ENCODE data around the gene CRELD2. TPM values are rescaled to one million over a fixed set of nuclear protein-coding genes. Genes with fewer than 3 reads are reported as not detected.

Gene CRELD2
- total and polyA plus RNA-seq, 2 of the 13 experiments (the other 11 are each of a cell fraction or from before 2014, with no cell fraction given) = 17.2 to 44.7 TPM

DNA sequence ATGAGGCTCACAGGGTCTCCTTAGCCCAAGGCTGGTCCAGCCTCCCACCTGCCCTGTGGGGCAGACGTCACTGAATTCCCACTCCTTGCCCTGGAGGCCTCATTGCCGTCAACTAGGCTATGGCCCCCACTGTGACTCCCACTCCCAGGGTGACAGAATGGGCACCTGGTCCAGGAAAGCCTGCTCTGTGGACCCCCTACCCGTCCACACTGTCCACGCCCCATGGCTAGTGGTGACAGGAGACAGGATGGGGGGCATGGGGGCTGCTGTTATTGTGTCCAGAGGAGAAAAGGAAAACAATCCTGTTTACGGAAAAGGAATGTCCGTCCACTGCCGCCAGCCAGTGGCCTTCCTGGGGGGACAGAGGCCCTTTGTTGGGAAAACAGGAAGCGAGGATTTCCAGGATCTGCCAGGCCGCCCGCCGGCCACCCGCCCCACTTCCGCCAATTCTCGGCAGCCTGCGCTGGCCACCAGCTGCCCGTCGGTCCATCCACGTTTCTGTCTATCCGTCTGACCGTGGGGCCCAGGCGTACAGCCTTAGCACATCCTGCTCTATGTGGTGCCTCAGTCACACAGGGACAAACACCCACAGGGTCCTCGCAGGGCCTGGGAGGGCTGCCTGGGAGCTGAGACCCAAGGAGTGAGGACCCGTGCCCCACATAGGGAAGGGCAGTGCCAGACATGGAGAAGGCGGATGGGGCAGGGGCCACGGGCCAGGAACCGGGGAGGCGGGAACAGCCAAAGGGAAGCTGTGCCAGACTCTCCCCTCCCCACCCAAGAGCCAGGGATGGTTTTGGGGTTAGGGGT is 19.5 kb downstream of the CRELD2 start (continued):
- TF ChIP-seq, protein P1, sequence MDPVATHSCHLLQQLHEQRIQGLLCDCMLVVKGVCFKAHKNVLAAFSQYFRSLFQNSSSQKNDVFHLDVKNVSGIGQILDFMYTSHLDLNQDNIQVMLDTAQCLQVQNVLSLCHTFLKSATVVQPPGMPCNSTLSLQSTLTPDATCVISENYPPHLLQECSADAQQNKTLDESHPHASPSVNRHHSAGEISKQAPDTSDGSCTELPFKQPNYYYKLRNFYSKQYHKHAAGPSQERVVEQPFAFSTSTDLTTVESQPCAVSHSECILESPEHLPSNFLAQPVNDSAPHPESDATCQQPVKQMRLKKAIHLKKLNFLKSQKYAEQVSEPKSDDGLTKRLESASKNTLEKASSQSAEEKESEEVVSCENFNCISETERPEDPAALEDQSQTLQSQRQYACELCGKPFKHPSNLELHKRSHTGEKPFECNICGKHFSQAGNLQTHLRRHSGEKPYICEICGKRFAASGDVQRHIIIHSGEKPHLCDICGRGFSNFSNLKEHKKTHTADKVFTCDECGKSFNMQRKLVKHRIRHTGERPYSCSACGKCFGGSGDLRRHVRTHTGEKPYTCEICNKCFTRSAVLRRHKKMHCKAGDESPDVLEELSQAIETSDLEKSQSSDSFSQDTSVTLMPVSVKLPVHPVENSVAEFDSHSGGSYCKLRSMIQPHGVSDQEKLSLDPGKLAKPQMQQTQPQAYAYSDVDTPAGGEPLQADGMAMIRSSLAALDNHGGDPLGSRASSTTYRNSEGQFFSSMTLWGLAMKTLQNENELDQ (CRISPR knock-in tag; IDR thresholded peaks at IDR 0.05; ENCODE audit: borderline replicate concordance) = no peak
- peak in 1 of 2 experiments; percentile 73; a peak in 2 of 4 replicates for TF ChIP-seq EP300 (IDR thresholded peaks at IDR 0.05; ENCODE audit: low read depth in 2 of 2, low read length in 2 of 2)
- peak; percentile 75; the same call in 1 of the 2 replicates for TF ChIP-seq EP300 (CRISPR knock-in tag; IDR thresholded peaks at IDR 0.05; ENCODE audit: borderline replicate concordance)
- peak; percentile 73 for TF ChIP-seq ZSCAN31 (CRISPR knock-in tag; IDR thresholded peaks at IDR 0.05; ENCODE audit: low read depth)
- no peak for TF ChIP-seq CENPX (CRISPR knock-in tag; IDR thresholded peaks at IDR 0.05)
- TF ChIP-seq ATAD3A (CRISPR knock-in tag; IDR thresholded peaks at IDR 0.05) = no peak
- TF ChIP-seq TAF1 (CRISPR knock-in tag; IDR thresholded peaks at IDR 0.05) = peak; percentile 36; the same call in 1 of the 2 replicates
- no peak for TF ChIP-seq ZMAT3 (CRISPR knock-in tag; conservative IDR thresholded peaks at IDR 0.05)
- no peak; the same call in 1 of the 2 replicates for TF ChIP-seq HIVEP1 (CRISPR knock-in tag; IDR thresholded peaks at IDR 0.05)
- TF ChIP-seq, protein P2, sequence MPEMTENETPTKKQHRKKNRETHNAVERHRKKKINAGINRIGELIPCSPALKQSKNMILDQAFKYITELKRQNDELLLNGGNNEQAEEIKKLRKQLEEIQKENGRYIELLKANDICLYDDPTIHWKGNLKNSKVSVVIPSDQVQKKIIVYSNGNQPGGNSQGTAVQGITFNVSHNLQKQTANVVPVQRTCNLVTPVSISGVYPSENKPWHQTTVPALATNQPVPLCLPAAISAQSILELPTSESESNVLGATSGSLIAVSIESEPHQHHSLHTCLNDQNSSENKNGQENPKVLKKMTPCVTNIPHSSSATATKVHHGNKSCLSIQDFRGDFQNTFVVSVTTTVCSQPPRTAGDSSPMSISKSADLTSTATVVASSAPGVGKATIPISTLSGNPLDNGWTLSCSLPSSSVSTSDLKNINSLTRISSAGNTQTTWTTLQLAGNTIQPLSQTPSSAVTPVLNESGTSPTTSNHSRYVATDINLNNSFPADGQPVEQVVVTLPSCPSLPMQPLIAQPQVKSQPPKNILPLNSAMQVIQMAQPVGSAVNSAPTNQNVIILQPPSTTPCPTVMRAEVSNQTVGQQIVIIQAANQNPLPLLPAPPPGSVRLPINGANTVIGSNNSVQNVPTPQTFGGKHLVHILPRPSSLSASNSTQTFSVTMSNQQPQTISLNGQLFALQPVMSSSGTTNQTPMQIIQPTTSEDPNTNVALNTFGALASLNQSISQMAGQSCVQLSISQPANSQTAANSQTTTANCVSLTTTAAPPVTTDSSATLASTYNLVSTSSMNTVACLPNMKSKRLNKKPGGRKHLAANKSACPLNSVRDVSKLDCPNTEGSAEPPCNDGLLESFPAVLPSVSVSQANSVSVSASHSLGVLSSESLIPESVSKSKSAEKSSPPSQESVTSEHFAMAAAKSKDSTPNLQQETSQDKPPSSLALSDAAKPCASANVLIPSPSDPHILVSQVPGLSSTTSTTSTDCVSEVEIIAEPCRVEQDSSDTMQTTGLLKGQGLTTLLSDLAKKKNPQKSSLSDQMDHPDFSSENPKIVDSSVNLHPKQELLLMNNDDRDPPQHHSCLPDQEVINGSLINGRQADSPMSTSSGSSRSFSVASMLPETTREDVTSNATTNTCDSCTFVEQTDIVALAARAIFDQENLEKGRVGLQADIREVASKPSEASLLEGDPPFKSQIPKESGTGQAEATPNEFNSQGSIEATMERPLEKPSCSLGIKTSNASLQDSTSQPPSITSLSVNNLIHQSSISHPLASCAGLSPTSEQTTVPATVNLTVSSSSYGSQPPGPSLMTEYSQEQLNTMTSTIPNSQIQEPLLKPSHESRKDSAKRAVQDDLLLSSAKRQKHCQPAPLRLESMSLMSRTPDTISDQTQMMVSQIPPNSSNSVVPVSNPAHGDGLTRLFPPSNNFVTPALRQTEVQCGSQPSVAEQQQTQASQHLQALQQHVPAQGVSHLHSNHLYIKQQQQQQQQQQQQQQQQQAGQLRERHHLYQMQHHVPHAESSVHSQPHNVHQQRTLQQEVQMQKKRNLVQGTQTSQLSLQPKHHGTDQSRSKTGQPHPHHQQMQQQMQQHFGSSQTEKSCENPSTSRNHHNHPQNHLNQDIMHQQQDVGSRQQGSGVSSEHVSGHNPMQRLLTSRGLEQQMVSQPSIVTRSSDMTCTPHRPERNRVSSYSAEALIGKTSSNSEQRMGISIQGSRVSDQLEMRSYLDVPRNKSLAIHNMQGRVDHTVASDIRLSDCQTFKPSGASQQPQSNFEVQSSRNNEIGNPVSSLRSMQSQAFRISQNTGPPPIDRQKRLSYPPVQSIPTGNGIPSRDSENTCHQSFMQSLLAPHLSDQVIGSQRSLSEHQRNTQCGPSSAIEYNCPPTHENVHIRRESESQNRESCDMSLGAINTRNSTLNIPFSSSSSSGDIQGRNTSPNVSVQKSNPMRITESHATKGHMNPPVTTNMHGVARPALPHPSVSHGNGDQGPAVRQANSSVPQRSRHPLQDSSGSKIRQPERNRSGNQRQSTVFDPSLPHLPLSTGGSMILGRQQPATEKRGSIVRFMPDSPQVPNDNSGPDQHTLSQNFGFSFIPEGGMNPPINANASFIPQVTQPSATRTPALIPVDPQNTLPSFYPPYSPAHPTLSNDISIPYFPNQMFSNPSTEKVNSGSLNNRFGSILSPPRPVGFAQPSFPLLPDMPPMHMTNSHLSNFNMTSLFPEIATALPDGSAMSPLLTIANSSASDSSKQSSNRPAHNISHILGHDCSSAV (CRISPR knock-in tag; IDR thresholded peaks at IDR 0.05; ENCODE audit: borderline replicate concordance) = no peak
- no peak for TF ChIP-seq ZNF850 (CRISPR knock-in tag; conservative IDR thresholded peaks at IDR 0.05)
- TF ChIP-seq HCFC1 (IDR thresholded peaks at IDR 0.05; ENCODE audit: low read depth, low read length) = no peak
- TF ChIP-seq ZNF460 (CRISPR knock-in tag; IDR thresholded peaks at IDR 0.05; ENCODE audit: borderline replicate concordance) = no peak; the same call in 1 of the 2 replicates
- TF ChIP-seq, protein P3, sequence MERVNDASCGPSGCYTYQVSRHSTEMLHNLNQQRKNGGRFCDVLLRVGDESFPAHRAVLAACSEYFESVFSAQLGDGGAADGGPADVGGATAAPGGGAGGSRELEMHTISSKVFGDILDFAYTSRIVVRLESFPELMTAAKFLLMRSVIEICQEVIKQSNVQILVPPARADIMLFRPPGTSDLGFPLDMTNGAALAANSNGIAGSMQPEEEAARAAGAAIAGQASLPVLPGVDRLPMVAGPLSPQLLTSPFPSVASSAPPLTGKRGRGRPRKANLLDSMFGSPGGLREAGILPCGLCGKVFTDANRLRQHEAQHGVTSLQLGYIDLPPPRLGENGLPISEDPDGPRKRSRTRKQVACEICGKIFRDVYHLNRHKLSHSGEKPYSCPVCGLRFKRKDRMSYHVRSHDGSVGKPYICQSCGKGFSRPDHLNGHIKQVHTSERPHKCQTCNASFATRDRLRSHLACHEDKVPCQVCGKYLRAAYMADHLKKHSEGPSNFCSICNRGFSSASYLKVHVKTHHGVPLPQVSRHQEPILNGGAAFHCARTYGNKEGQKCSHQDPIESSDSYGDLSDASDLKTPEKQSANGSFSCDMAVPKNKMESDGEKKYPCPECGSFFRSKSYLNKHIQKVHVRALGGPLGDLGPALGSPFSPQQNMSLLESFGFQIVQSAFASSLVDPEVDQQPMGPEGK (CRISPR knock-in tag; IDR thresholded peaks at IDR 0.05) = peak; percentile 99

Measured in HepG2 (cell line).